Stromal cell of bone marrow (primary cell): ENCODE data around the gene FNDC1.

Experiments
- DNase-seq: peaks from one replicate; pipeline ENCODE4 v3.0.0-alpha.2; 2012; ENCODE audit warnings: low read depth

Gene FNDC1

GRCh38 chr6:159307246-159307790 lies 138.1 kb downstream of the FNDC1 start:
- DNase-seq = peak; percentile 86

GRCh38 chr6:159308198-159308597 lies 139.0 kb downstream of the FNDC1 start:
- peak; percentile 15 for DNase-seq

- no peak for DNase-seq
Measured at GRCh38 chr6:159309723-159310122, 140.5 kb downstream of the FNDC1 start.

GRCh38 chr6:159311618-159312017 lies 142.4 kb downstream of the FNDC1 start:
- DNase-seq = peak; percentile 6

GRCh38 chr6:159312206-159312605 lies 143.0 kb downstream of the FNDC1 start:
- peak; percentile 65 for DNase-seq

GRCh38 chr6:159313018-159313417 lies 143.8 kb downstream of the FNDC1 start:
- DNase-seq = no peak

- DNase-seq = no peak
Measured at GRCh38 chr6:159315562-159315961, 146.4 kb downstream of the FNDC1 start.

GRCh38 chr6:159317430-159317829 lies 148.2 kb downstream of the FNDC1 start:
- no peak for DNase-seq

GRCh38 chr6:159321267-159321666 lies 152.1 kb downstream of the FNDC1 start:
- no peak for DNase-seq
